Stomach smooth muscle (tissue), 2 donors: ENCODE data around the gene PHLDA2.

Experiments used
- H3K27ac ChIP-seq: one replicate; pipeline ENCODE4 v1.7.0; 2013; ENCODE audit warnings: mild to moderate bottlenecking, low read length, inconsistent platforms
- H3K27me3 ChIP-seq, 2 donors: one replicate each; pipeline ENCODE4 v1.7.0; 2013; ENCODE audit warnings: low read length in 2 of 2; ENCODE audit not compliant: insufficient read depth in 2 of 2, control insufficient read depth in 1 of 2
- H3K36me3 ChIP-seq, 2 donors: one replicate each; pipeline ENCODE4 v1.7.0; 2013; ENCODE audit warnings: low read length in 2 of 2; ENCODE audit not compliant: control insufficient read depth in 2 of 2, insufficient read depth in 2 of 2
- H3K4me1 ChIP-seq: one replicate; pipeline ENCODE4 v1.7.0; 2013; ENCODE audit warnings: low read length; ENCODE audit not compliant: control insufficient read depth, insufficient read depth
- H3K4me3 ChIP-seq, 2 donors: one replicate each; pipeline ENCODE4 v1.7.0; 2013; ENCODE audit warnings: low read length in 2 of 2
- H3K9ac ChIP-seq, 2 donors: one replicate each; pipeline ENCODE4 v1.7.0; 2013; ENCODE audit warnings: low read length in 2 of 2, mild to moderate bottlenecking in 1 of 2
- H3K9me3 ChIP-seq, 2 donors: one replicate each; pipeline ENCODE4 v1.7.0; 2013; ENCODE audit warnings: low read length in 2 of 2; ENCODE audit not compliant: control insufficient read depth in 2 of 2
- donor health status: healthy.
- donor health status: Pancreatic carcinoma.

PHLDA2 gene

DNA sequence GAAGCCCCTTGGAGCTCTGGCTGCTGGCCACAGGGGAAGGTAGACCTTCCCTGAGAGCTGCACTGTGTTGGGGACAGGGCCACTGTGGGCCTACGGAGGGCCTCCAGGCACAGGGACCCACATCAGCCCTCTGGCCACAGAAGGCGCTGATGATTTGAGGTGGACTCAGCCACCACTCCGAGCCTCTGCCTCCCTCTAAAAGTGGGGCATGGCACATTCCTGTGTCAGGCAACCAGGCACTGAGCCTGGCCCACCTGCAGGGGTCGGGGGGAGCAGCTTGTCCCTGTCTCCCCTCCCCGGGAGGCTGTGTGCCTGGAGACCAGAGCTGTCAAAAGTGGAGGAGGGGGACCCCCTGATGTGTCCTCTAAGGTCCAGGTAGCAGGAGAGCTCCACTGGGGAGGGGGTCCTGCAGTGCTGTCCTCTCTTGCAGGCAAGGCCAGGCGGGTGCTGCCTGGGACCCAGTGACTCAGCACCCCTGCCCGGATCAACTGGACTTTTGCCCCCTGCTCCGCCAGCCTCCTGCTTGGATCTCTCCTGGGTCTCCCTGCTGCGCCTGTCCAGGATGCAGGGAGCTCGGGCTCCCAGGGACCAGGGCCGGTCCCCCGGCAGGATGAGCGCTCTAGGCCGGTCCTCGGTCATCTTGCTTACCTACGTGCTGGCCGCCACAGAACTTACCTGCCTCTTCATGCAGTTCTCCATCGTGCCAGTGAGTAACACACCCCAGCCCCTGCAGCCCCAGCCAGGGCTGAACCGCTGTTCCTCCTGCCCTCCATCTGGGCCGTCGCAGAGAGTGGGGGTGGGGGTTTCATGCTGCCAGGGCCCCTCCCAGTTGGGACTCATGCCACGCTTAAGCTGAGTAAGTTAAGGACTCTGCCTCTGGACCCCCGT, 26.2 kb downstream of the PHLDA2 start:
- Histone ChIP-seq H3K36me3 (no peaks in the 10 kb centered on the region), H3K4me1 (peaks cover 31% of the 10 kb centered on the region), H3K27me3 (peaks cover 5 to 8% of the 10 kb centered on the region in 2 donors), H3K9me3 (peaks cover 0 to 7% of the 10 kb centered on the region in 2 donors), H3K4me3 (peak overlapping the region; percentile 56 to 79), H3K27ac (no peak overlapping the region), H3K9ac (no peak overlapping the region)

DNA sequence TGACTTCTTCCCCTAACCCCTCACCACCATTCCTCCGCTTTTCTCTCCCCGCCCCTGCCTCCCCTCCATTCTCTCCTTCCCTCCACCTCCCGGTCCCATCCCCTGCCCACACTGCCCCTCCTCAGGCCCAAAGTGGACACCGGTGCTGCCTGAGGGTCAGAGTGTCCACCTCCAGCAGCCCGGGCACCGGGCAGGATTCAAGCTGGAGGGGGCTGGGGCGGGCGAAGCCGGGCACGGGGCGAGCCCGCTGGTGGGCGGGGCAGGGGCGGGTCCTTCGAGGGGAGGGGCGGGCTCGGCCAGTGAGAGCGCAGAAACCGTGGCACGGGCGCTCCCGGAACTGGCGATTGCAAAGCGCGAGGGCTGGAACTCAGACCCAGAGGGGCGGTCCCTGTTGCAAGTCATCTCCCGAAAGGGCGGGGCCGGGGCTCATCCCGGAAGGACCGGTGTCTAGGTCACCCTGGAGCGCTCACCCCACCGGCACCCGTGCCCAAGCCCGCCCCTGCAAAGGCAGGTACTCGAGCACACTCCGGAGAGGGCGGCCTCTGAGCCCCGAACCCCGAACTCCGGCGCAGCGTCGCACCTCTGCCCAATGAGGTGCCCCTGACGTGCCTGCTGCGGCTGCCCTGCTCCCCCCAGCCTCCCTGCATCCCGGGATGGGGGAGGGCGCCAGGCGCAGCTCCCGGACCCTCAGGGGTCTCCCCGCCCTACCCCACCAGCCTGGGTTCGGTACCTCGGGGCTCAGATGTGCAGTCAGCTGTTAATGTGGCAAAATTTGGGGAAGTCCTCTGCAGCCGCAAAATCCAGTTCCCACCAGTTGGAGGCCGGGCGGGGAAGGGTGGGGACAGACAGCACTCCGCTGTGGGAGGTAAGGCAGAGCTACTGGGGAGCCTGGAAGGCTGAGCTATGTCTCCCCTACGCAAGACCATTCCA, 27.1 kb downstream of the PHLDA2 start:
- peak overlapping the region; percentile 50 to 64 for H3K9ac ChIP-seq
- H3K36me3 ChIP-seq, result no peaks in the 10 kb centered on the region
- peak overlapping the region; percentile 56 to 79 for H3K4me3 ChIP-seq
- H3K27ac ChIP-seq, result no peak overlapping the region
- H3K9me3 ChIP-seq, result peaks cover 0 to 4% of the 10 kb centered on the region in 2 donors
- H3K27me3 ChIP-seq, result peaks cover 0 to 4% of the 10 kb centered on the region in 2 donors
- peaks cover 31% of the 10 kb centered on the region for H3K4me1 ChIP-seq

DNA sequence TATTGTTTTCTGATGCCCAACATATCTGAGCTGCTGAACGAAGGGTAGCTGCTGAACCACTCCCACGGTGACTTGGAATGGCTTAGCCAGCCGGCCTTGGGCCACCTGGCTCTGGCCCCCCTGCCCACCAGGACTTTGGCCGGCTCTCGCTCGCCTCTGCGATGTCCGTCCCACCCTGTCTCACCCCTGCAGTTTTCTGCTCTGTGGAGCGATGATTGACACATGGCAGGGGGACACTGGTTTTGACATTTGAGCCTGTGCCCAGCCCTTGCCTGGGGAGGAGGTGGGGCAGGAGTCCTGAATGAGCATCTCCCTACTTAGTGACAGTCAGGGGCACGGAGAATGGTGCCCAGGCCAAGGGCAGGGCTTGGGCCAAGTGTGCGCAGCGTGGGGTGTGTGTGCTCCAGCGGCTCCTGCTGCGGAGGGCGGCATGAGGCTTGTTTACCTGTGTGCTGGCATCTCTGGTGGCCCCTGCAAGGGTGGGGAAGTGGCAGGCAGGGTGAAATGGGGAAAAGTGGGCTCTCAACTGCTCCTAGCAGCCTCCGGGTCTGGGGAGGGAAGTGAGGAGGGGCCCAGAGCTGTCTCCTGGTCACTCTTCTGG, 27.9 kb downstream of the PHLDA2 start:
- H3K27me3 ChIP-seq, result peaks cover 0 to 2% of the 10 kb centered on the region in 2 donors
- H3K9ac ChIP-seq, result peak overlapping the region in 1 of 2 donors; percentile 64
- no peaks in the 10 kb centered on the region for H3K9me3 ChIP-seq
- peaks cover 31% of the 10 kb centered on the region for H3K4me1 ChIP-seq
- peak overlapping the region; percentile 51 to 79 for H3K4me3 ChIP-seq
- no peak overlapping the region for H3K27ac ChIP-seq
- no peaks in the 10 kb centered on the region for H3K36me3 ChIP-seq

DNA sequence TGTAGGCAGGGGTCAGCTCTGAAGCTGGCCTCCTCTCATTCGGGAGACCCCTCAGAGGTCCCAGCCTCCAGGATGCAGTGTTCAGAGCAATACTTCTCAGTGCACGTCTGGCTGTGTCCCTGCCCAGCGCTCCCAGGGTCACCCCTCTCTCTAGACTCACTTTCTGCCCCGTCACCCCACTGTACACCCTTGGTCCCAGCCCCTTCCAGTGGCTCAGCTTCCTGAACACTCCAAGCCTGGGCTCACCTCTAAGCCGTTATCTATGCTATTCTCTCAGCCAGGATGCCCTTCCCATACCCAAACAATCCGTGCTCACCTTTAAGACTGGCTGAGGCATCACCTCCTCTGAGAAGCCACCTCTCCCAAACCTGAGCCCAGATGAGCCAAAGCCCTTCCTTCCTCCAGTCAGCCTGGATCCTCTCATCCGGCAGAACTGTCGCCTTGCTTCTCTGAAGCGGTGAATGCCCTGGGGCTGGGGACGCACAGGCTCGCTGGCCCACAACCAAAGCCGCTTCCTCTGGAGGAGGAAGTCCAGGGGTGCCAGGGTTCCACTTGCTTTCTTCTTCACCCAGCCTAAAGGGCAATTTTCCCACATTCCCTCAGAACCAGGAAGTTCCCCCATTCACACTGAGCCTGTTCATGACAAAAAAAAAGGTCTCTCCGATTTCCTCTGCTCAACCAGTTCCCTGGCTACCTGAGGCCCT, 30.0 kb downstream of the PHLDA2 start:
- no peak overlapping the region for H3K4me3 ChIP-seq
- H3K9ac ChIP-seq, result no peak overlapping the region
- H3K9me3 ChIP-seq, result no peaks in the 10 kb centered on the region
- peaks cover 31% of the 10 kb centered on the region for H3K4me1 ChIP-seq
- H3K27me3 ChIP-seq, result no peaks in the 10 kb centered on the region
- H3K36me3 ChIP-seq, result no peaks in the 10 kb centered on the region
- no peak overlapping the region for H3K27ac ChIP-seq

DNA sequence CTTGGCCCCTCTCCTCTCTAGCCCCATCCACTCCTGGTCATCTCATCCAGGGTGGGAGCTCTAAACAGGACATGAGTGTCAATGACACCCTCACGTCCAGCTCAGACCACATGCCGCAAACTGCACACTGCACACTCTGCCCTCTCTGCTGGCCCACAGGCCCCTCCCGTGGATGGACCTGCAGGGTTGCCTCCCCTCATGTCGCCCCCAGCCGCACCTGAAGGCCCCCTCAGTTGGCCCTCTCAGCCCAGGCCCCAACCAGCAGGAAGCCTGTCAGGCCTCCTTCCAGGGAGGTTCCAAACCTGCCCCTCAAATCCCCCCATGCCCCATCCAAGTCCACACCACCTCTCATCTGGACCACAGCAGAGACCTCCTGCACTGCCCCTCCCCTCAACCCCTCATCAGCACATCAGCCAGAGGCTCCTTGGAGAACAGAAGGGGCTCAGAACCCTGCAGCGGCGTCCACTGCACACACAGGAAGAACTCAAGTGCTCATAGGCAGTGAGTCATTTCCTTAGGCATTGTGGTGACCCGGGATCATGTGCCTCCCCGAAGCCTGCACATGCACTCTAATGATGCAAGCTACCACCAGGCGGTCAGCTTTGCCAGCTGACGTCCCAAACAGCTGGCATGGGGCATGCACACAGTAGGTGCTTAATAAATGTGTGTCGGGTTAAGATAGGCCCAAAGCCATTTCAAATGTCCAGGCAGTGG, 30.7 kb downstream of the PHLDA2 start:
- H3K4me1 ChIP-seq, result peaks cover 31% of the 10 kb centered on the region
- H3K27me3 ChIP-seq, result no peaks in the 10 kb centered on the region
- H3K4me3 ChIP-seq, result no peak overlapping the region
- no peaks in the 10 kb centered on the region for H3K36me3 ChIP-seq
- H3K27ac ChIP-seq, result no peak overlapping the region
- H3K9ac ChIP-seq, result no peak overlapping the region
- no peaks in the 10 kb centered on the region for H3K9me3 ChIP-seq

DNA sequence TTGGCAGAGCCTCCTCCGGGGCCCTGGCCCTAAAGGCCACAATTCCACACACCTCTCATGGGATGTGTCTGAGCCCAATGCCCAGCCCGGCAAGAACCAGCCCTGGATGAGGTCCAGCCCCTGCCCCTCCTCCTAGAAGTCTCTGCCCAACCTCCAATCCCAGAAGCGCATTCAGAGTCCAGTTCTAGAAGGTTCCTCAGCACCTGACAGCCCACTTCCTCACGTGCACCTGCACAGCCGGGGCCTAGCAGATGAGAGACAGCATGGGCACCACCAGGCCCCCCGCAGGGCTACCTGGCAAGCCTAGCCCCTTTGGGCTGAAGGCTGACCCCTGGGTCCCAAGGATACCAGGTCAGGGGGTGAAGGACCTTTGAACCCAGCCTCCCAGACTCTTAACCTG, 32.2 kb downstream of the PHLDA2 start:
- no peak overlapping the region for H3K9ac ChIP-seq
- H3K4me1 ChIP-seq, result peaks cover 29% of the 10 kb centered on the region
- no peaks in the 10 kb centered on the region for H3K27me3 ChIP-seq
- H3K36me3 ChIP-seq, result no peaks in the 10 kb centered on the region
- H3K9me3 ChIP-seq, result no peaks in the 10 kb centered on the region
- H3K27ac ChIP-seq, result no peak overlapping the region
- H3K4me3 ChIP-seq, result no peak overlapping the region

DNA sequence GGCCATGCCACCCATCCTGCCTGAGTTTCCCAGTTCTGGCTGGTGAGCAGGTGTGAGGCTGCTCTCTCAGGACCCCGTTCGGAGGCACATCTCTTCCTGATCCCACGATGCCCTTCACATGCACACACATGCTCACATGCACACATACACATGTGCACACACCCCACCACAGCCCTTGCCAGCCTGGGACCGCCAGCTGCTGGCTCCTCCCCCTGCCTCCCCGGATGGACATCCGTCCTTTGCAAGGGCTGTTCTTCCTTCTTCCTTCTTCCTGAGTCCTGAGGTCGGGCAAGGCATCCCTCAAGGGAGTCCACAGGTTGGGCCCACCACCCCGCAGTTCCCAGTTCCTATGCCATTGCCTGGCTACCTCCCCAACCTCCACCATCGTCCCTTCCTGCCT, 33.2 kb downstream of the PHLDA2 start:
- Histone ChIP-seq H3K27ac (no peak overlapping the region), H3K4me1 (peaks cover 32% of the 10 kb centered on the region), H3K36me3 (no peaks in the 10 kb centered on the region), H3K4me3 (no peak overlapping the region), H3K27me3 (no peaks in the 10 kb centered on the region), H3K9me3 (no peaks in the 10 kb centered on the region), H3K9ac (no peak overlapping the region)

DNA sequence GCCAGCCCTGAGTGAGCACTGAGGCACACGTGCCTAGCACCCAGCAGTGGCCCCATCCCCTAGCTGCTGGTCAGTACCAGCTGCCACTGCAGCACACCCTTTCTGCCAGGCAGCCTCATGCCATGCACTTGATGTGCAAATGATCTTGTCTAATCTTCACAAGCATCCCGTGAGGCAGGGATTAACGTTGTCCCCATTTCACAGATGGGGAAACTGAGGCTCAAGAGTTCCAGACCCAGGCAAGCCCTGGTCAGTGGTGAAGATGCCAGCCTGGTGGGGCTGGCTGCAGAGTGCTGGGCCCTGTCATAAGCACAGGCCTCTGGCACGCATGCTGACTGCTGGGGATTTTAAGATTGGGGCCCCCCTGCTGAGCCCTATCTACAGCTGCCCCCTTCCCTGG, 35.3 kb downstream of the PHLDA2 start:
- H3K27me3 ChIP-seq, result no peaks in the 10 kb centered on the region
- no peak overlapping the region for H3K4me3 ChIP-seq
- no peaks in the 10 kb centered on the region for H3K36me3 ChIP-seq
- H3K4me1 ChIP-seq, result peaks cover 36% of the 10 kb centered on the region
- H3K9ac ChIP-seq, result no peak overlapping the region
- H3K9me3 ChIP-seq, result no peaks in the 10 kb centered on the region
- no peak overlapping the region for H3K27ac ChIP-seq

DNA sequence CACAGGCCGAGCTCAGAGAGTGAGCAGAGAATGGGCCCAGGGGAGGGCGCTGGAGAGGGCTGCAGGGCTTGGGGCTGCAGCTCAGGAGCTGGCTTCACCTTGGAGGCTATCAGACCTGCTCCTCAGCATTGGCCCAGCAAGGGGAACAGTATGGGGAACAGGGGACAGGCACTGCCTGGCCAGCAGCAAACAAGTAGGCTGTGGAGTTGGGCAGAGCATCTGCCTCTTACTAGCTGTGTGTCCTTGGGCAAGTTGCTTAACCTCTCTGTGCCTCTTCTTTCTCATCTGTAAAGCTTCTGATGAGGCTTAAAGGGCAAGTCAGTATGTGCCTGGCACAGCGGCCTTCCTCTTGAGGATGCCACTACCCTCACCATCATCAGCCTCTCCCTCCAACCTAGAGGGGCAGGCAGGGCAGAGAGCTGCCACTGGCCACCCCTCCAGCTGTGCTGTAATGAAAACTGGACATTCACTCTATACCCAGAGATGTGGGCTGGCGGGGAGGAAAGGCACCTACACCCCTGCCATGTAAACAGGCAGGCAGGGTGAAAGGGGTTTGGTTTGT, 36.2 kb downstream of the PHLDA2 start:
- no peaks in the 10 kb centered on the region for H3K36me3 ChIP-seq
- no peak overlapping the region for H3K27ac ChIP-seq
- peak overlapping the region in 1 of 2 donors; percentile 68 for H3K4me3 ChIP-seq
- H3K27me3 ChIP-seq, result no peaks in the 10 kb centered on the region
- no peaks in the 10 kb centered on the region for H3K9me3 ChIP-seq
- H3K9ac ChIP-seq, result no peak overlapping the region
- H3K4me1 ChIP-seq, result peaks cover 32% of the 10 kb centered on the region
